ENCODE results near the gene PRM1. TPM values are rescaled to one million over a fixed set of nuclear protein-coding genes. Genes with fewer than 3 reads are reported as not detected.
A peak's percentile ranks its signal among the peaks of the same experiment; 100 is the strongest.

The PRM1 gene
- total RNA-seq, 3 donors from 2014 or later (not counting 1 experiment from before 2014, with no cell fraction given) = not detected

DNA sequence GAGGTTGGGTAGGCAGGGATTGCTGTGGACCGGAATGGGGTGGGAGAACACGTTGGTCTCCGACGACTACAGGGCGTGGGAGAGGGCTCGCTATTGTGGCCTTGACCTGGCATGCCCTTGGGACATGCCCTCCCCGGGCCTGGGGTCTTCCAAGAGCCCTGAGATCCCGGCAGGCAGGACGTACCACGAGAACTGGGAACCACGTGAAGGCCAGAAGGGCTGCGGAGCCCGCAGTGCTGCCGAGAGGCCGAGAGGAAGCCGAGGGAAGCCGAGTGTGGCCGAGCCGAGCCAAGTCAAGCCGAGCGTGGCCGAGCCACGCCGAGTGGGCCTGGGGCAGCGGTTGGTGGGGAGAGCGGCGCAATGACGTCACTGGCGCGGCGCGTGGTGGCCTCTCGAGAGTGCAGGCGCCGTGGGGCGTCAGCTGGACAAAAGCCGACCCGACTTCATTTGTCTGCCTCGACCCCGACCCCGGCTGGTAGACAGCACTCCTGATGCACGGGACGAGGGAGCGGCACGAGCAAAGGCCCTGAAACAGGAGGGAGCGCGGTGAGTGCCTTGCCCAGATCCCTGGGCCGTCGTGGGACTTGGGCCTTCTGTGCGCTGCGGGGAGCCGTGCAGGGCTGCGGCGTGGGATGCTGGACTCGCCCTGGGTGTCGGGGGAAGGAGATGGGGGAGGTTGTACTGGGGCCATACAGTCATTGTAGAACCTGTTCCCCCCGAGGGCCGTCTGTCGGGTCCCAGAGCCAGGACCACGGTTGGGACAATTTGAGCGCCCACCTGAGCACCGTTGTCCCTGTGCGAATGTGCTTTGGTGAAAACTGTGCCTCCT, 31.7 kb downstream of the PRM1 start:
- TF ChIP-seq, protein P1, sequence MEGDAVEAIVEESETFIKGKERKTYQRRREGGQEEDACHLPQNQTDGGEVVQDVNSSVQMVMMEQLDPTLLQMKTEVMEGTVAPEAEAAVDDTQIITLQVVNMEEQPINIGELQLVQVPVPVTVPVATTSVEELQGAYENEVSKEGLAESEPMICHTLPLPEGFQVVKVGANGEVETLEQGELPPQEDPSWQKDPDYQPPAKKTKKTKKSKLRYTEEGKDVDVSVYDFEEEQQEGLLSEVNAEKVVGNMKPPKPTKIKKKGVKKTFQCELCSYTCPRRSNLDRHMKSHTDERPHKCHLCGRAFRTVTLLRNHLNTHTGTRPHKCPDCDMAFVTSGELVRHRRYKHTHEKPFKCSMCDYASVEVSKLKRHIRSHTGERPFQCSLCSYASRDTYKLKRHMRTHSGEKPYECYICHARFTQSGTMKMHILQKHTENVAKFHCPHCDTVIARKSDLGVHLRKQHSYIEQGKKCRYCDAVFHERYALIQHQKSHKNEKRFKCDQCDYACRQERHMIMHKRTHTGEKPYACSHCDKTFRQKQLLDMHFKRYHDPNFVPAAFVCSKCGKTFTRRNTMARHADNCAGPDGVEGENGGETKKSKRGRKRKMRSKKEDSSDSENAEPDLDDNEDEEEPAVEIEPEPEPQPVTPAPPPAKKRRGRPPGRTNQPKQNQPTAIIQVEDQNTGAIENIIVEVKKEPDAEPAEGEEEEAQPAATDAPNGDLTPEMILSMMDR (IDR thresholded peaks at IDR 0.05) = no peak
- peaks cover 44% of the 10 kb centered on the region for H3K4me1 ChIP-seq (ENCODE audit: control insufficient read depth, insufficient read depth, low read length)
- no peak for DNase-seq
- no peak for ATAC-seq
- Mint-ChIP-seq H3K4me3 (no peak overlapping the region), H3K27me3 (ENCODE audit: low read depth in 2 of 2) (no peaks in the 10 kb centered on the region), H3K9me3 (no peaks in the 10 kb centered on the region), H3K4me1 (peaks cover 35 to 51% of the 10 kb centered on the region in 2 donors), H3K27ac (no peak overlapping the region), H3K36me3 (no peaks in the 10 kb centered on the region)
- H3K36me3 ChIP-seq (ENCODE audit: control insufficient read depth, insufficient read depth, low read length) = peaks cover 3% of the 10 kb centered on the region
- no peaks in the 10 kb centered on the region for H3K9me3 ChIP-seq (ENCODE audit: control insufficient read depth, insufficient read depth, low read length)
- H3K27me3 ChIP-seq (ENCODE audit: control insufficient read depth, insufficient read depth, low read length) = no peaks in the 10 kb centered on the region
- no peak overlapping the region for H3K4me3 ChIP-seq (ENCODE audit: low read length)
- 93% methylated on average over 60 of the region's 63 CpGs for whole genome bisulfite sequencing (ENCODE audit: insufficient coverage)
- intact Hi-C loops (cut with micrococcal nuclease) = loop anchor here (5.0 to 10.0 kb wide), 2 partner anchors 135 to 313 kb away; no protein-coding TSS in a partner anchor
- no peak overlapping the region for H3K27ac ChIP-seq (ENCODE audit: low read length)

DNA sequence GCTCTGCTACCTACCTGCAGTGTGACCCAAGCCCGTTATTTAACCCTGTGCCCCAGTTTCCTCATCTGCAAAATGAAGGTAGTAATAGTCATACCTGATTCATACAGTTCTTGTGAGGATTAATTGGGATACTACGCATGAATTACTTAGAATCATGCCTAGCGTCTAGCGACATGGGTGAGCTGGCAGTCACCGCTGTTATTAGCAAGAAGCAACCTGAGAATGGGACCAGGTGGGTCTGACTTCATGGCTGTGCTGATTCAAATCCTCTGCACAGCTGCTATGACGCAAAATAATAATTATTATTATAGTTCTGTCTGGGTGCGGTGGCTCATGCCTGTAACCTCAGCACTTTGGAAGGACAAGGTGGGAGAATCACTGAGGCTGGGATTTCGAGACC, 33.0 kb downstream of the PRM1 start:
- no peak overlapping the region for H3K4me3 ChIP-seq (ENCODE audit: low read length)
- 90% methylated on average over 8 of the region's 8 CpGs for WGBS (ENCODE audit: insufficient coverage)
- Mint-ChIP-seq H3K27me3 (ENCODE audit: low read depth in 2 of 2) (no peaks in the 10 kb centered on the region), H3K4me1 (peaks cover 27 to 41% of the 10 kb centered on the region in 2 donors), H3K4me3 (no peak overlapping the region), H3K9me3 (no peaks in the 10 kb centered on the region), H3K27ac (no peak overlapping the region), H3K36me3 (no peaks in the 10 kb centered on the region)
- intact Hi-C loops (cut with micrococcal nuclease) = no loop called here
- TF ChIP-seq, protein P1 (IDR thresholded peaks at IDR 0.05) = no peak
- H3K36me3 ChIP-seq (ENCODE audit: control insufficient read depth, insufficient read depth, low read length) = peaks cover 2% of the 10 kb centered on the region
- no peak overlapping the region for H3K27ac ChIP-seq (ENCODE audit: low read length)
- no peaks in the 10 kb centered on the region for H3K9me3 ChIP-seq (ENCODE audit: control insufficient read depth, insufficient read depth, low read length)
- DNase-seq (no peak), ATAC-seq (no peak)
- H3K4me1 ChIP-seq (ENCODE audit: control insufficient read depth, insufficient read depth, low read length) = peaks cover 31% of the 10 kb centered on the region
- H3K27me3 ChIP-seq (ENCODE audit: control insufficient read depth, insufficient read depth, low read length) = no peaks in the 10 kb centered on the region

DNA sequence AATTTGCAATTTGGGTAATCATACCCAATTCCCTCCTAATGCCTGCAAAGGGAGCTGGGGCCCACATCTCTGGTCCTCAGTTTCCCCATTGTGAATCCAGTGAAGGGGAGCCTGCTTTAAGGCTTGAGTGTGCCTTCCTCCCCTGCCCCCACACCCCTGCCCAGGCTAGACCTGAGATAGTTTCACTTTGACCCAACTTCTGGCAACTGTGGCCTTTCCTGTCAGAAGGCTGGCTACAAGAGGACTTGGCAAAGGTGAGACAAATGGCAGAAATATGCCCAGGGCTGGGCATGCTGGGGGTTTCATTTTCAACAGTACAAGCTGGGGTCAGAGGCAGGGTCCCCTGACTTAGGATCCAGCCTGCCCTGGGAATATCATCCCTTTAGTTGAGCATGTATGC, 35.1 kb downstream of the PRM1 start:
- intact Hi-C loops (cut with micrococcal nuclease) = no loop called here
- H3K27me3 ChIP-seq (ENCODE audit: control insufficient read depth, insufficient read depth, low read length) = no peaks in the 10 kb centered on the region
- H3K27ac Mint-ChIP-seq = no peak overlapping the region
- DNase-seq = no peak
- peaks cover 12% of the 10 kb centered on the region for H3K4me1 ChIP-seq (ENCODE audit: control insufficient read depth, insufficient read depth, low read length)
- H3K4me3 ChIP-seq (ENCODE audit: low read length) = no peak overlapping the region
- H3K27me3 Mint-ChIP-seq (ENCODE audit: low read depth in 2 of 2) = no peaks in the 10 kb centered on the region
- H3K9me3 ChIP-seq (ENCODE audit: control insufficient read depth, insufficient read depth, low read length) = no peaks in the 10 kb centered on the region
- H3K36me3 ChIP-seq (ENCODE audit: control insufficient read depth, insufficient read depth, low read length) = no peaks in the 10 kb centered on the region
- H3K4me1 Mint-ChIP-seq = peaks cover 11 to 24% of the 10 kb centered on the region in 2 donors
- ATAC-seq = peak; percentile 21 to 50 (median 33)
- no peak overlapping the region for H3K27ac ChIP-seq (ENCODE audit: low read length)
- no peaks in the 10 kb centered on the region for H3K9me3 Mint-ChIP-seq
- no peaks in the 10 kb centered on the region for H3K36me3 Mint-ChIP-seq
- H3K4me3 Mint-ChIP-seq = no peak overlapping the region
- TF ChIP-seq, protein P1 (IDR thresholded peaks at IDR 0.05) = no peak
